HG03139 (cell line): Measurements from ENCODE around the gene ATP2B3.
"Not testable (repeated sequence)": the region's sequence is repeated elsewhere in the genome, so short reads cannot be mapped to it uniquely, and the experiment has no call there.

Source experiments
- ATAC-seq: cut with Tn5 transposase; IDR thresholded peaks from one replicate; pipeline ENCODE4 v1.9.1; 2021; ENCODE audit not compliant: unreplicated experiment

The ATP2B3 gene

GRCh38 chrX:153592091-153592833 lies 74.8 kb downstream of the ATP2B3 start:
- ATAC-seq: no peak

- ATAC-seq: no peak
These were observed 75.7 kb downstream of the ATP2B3 start for GRCh38 chrX:153592966-153593688.

GRCh38 chrX:153593811-153594500 lies 76.5 kb downstream of the ATP2B3 start:
- ATAC-seq: no peak

GRCh38 chrX:153595387-153595786 lies 77.9 kb downstream of the ATP2B3 start:
- ATAC-seq: no peak

GRCh38 chrX:153595859-153596857 lies 78.7 kb downstream of the ATP2B3 start:
- no peak for ATAC-seq

GRCh38 chrX:153596981-153597750 lies 79.7 kb downstream of the ATP2B3 start:
- ATAC-seq: no peak

GRCh38 chrX:153598541-153599191 lies 81.2 kb downstream of the ATP2B3 start, which contains the start of gene CCNQ:
Gene CCNQ, minus strand, starts transcription at chrX:153599139. Its CDS starts 66 bp downstream, at chrX:153599073.
- ATAC-seq: peak; percentile 37

GRCh38 chrX:153599192-153600031 lies 82.0 kb downstream of the ATP2B3 start:
- ATAC-seq: peak; percentile 74

- no peak for ATAC-seq
These were observed 82.6 kb downstream of the ATP2B3 start for GRCh38 chrX:153600032-153600373.

GRCh38 chrX:153600921-153601320 lies 83.5 kb downstream of the ATP2B3 start:
- no peak for ATAC-seq

- no peak for ATAC-seq
These were observed 84.2 kb downstream of the ATP2B3 start for GRCh38 chrX:153601511-153602110.

- no peak for ATAC-seq
These were observed 85.2 kb downstream of the ATP2B3 start for GRCh38 chrX:153602601-153603000.

GRCh38 chrX:153603131-153603656 lies 85.8 kb downstream of the ATP2B3 start:
- ATAC-seq: no peak

GRCh38 chrX:153604666-153605380 lies 87.4 kb downstream of the ATP2B3 start:
- not testable (repeated sequence) for ATAC-seq

GRCh38 chrX:153606503-153606902 lies 89.1 kb downstream of the ATP2B3 start:
- ATAC-seq: no peak

GRCh38 chrX:153608376-153608775 lies 90.9 kb downstream of the ATP2B3 start:
- ATAC-seq: no peak

GRCh38 chrX:153608806-153609205 lies 91.4 kb downstream of the ATP2B3 start:
- no peak for ATAC-seq
